ENCODE data around the gene TFF2.

Gene TFF2

GRCh38 chr21:42374457-42374856 is 23.7 kb upstream of the TFF2 start:
- Histone ChIP-seq H3K9me3 (ENCODE audit: low read length) (no peaks in the 10 kb centered on the region), H3K27me3 (ENCODE audit: insufficient read depth, low read length) (peaks cover 11% of the 10 kb centered on the region; the same call in 1 of the 2 replicates), H3K4me1 (ENCODE audit: insufficient read depth, low read length, severe bottlenecking) (peaks cover 3% of the 10 kb centered on the region), H3K79me2 (ENCODE audit: insufficient read depth, low read length) (no peaks in the 10 kb centered on the region), H4K20me1 (ENCODE audit: insufficient read depth, low read length) (no peaks in the 10 kb centered on the region), H3K4me3 (ENCODE audit: low read depth, low read length, poor library complexity, severe bottlenecking) (no peak overlapping the region), H3K9ac (ENCODE audit: low read length) (no peak overlapping the region), H3F3A (ENCODE audit: insufficient read depth, low read length) (no peaks in the 10 kb centered on the region), H3K9me2 (ENCODE audit: low read depth, low read length) (no peaks in the 10 kb centered on the region), H3K4me2 (ENCODE audit: low read length) (no peak overlapping the region), H3K36me3 (ENCODE audit: insufficient read depth, low read length) (no peaks in the 10 kb centered on the region), H2AFZ (ENCODE audit: low read length) (no peak overlapping the region), H3K27ac (ENCODE audit: low read depth, low read length, poor library complexity, severe bottlenecking) (no peak overlapping the region)
- TF ChIP-seq EZH2 (IDR thresholded peaks at IDR 0.05; ENCODE audit: borderline replicate concordance, low read length), result no peak
- no peak for TF ChIP-seq CTCF (IDR thresholded peaks at IDR 0.05; ENCODE audit: low read length)

- H3K9ac ChIP-seq (ENCODE audit: low read length), result no peak overlapping the region
- H3K9me2 ChIP-seq (ENCODE audit: low read depth, low read length), result no peaks in the 10 kb centered on the region
- H2AFZ ChIP-seq (ENCODE audit: low read length), result no peak overlapping the region
- H3F3A ChIP-seq (ENCODE audit: insufficient read depth, low read length), result no peaks in the 10 kb centered on the region
- H3K4me2 ChIP-seq (ENCODE audit: low read length), result no peak overlapping the region
- no peaks in the 10 kb centered on the region for H3K36me3 ChIP-seq (ENCODE audit: insufficient read depth, low read length)
- no peak overlapping the region for H3K4me3 ChIP-seq (ENCODE audit: low read depth, low read length, poor library complexity, severe bottlenecking)
- no peaks in the 10 kb centered on the region for H3K79me2 ChIP-seq (ENCODE audit: insufficient read depth, low read length)
- TF ChIP-seq EZH2 (IDR thresholded peaks at IDR 0.05; ENCODE audit: borderline replicate concordance, low read length) (no peak), CTCF (IDR thresholded peaks at IDR 0.05; ENCODE audit: low read length) (no peak)
- no peak overlapping the region for H3K27ac ChIP-seq (ENCODE audit: low read depth, low read length, poor library complexity, severe bottlenecking)
- H4K20me1 ChIP-seq (ENCODE audit: insufficient read depth, low read length), result no peaks in the 10 kb centered on the region
- H3K4me1 ChIP-seq (ENCODE audit: insufficient read depth, low read length, severe bottlenecking), result no peaks in the 10 kb centered on the region
- peaks cover 11% of the 10 kb centered on the region; the same call in 1 of the 2 replicates for H3K27me3 ChIP-seq (ENCODE audit: insufficient read depth, low read length)
- H3K9me3 ChIP-seq (ENCODE audit: low read length), result no peaks in the 10 kb centered on the region
These were observed 23.2 kb upstream of the TFF2 start for GRCh38 chr21:42373908-42374455.

- Histone ChIP-seq H3K9ac (ENCODE audit: low read length) (no peak overlapping the region), H4K20me1 (ENCODE audit: insufficient read depth, low read length) (no peaks in the 10 kb centered on the region), H3K36me3 (ENCODE audit: insufficient read depth, low read length) (no peaks in the 10 kb centered on the region), H3K79me2 (ENCODE audit: insufficient read depth, low read length) (no peaks in the 10 kb centered on the region), H3K9me3 (ENCODE audit: low read length) (no peaks in the 10 kb centered on the region), H3K4me1 (ENCODE audit: insufficient read depth, low read length, severe bottlenecking) (no peaks in the 10 kb centered on the region), H3K27me3 (ENCODE audit: insufficient read depth, low read length) (peaks cover 13% of the 10 kb centered on the region; the same call in 1 of the 2 replicates), H3K27ac (ENCODE audit: low read depth, low read length, poor library complexity, severe bottlenecking) (no peak overlapping the region), H2AFZ (ENCODE audit: low read length) (no peak overlapping the region), H3K4me3 (ENCODE audit: low read depth, low read length, poor library complexity, severe bottlenecking) (no peak overlapping the region), H3F3A (ENCODE audit: insufficient read depth, low read length) (no peaks in the 10 kb centered on the region), H3K9me2 (ENCODE audit: low read depth, low read length) (no peaks in the 10 kb centered on the region), H3K4me2 (ENCODE audit: low read length) (no peak overlapping the region)
- TF ChIP-seq EZH2 (IDR thresholded peaks at IDR 0.05; ENCODE audit: borderline replicate concordance, low read length), result no peak
- TF ChIP-seq CTCF (IDR thresholded peaks at IDR 0.05; ENCODE audit: low read length), result no peak
These were observed 22.6 kb upstream of the TFF2 start for GRCh38 chr21:42373196-42373907.

All from OCI-LY1 (cell line).